ENCODE results near the gene SFXN5.

- TF ChIP-seq POLR2A (IDR thresholded peaks at IDR 0.05; ENCODE audit: low read length) (no peak), CEBPB (IDR thresholded peaks at IDR 0.05) (no peak), CTCF (IDR thresholded peaks at IDR 0.05) (no peak), POLR2AphosphoS2 (conservative IDR thresholded peaks at IDR 0.05; ENCODE audit: low read length) (no peak), PHF8 (IDR thresholded peaks at IDR 0.05; ENCODE audit: borderline replicate concordance, low read depth) (no peak), E2F6 (IDR thresholded peaks at IDR 0.05; ENCODE audit: borderline replicate concordance, low read depth) (no peak), EP300 (IDR thresholded peaks at IDR 0.05) (no peak)
Measured at GRCh38 chr2:72959995-72960981, 111.2 kb downstream of the SFXN5 start.
